CD1c-positive myeloid dendritic cell (primary cell): Measurements from ENCODE around the gene RELA.

Experiments
- DNase-seq: peaks from one replicate; pipeline ENCODE4 v3.0.0-alpha.2; 2016; ENCODE audit errors: extremely low spot score

The RELA gene

GRCh38 chr11:65615229-65615949 lies 47.3 kb downstream of the RELA start, which contains the start of gene PCNX3:
TSS of gene PCNX3 (plus strand) at chr11:65615776. CDS start at chr11:65616312, 536 bp downstream.
- peak; percentile 100 for DNase-seq

DNA sequence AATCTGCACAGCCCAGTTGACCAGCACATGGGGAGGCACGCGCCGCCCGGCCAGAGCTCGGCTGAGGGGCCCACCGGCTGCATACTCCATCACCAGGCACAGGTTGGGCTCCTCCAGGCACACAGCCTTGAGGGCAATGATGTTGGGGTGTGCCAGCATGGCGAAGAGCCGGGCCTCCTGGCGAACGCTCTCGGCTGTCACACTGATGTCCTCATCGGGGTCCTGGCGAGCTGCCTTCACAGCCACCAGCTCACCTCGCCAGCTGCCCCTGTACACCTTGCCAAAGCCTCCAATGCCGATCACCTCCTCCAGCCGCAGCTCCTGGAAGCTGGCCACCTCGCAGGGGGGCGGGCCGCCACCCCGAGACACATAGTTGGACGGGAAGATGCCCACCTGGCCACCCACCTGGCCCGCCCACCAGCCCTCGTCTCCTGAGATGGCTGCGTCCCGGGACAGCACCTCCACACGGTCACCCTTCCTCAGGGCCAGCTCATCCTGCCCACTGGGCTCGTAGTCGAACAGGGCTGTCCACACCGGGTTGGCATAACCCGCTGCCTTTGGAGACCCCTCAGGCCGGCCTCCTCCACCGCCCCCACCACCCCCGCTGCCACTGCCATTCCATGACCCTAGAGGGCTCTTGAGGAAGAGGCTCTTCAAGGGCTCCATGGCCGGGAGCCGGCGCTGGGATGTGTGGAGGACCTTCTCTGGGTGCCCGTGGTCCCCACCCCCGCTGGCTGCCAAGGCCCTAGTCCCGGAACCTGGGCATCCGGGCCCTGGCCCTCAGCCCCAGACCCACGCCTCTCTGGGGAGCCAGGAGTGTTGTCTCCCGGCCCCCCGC lies 49.4 kb downstream of the RELA start:
- no peak for DNase-seq

- DNase-seq: no peak
These were observed 50.0 kb downstream of the RELA start for GRCh38 chr11:65612691-65613090.

GRCh38 chr11:65611758-65612603 lies 50.7 kb downstream of the RELA start:
- no peak for DNase-seq

DNA sequence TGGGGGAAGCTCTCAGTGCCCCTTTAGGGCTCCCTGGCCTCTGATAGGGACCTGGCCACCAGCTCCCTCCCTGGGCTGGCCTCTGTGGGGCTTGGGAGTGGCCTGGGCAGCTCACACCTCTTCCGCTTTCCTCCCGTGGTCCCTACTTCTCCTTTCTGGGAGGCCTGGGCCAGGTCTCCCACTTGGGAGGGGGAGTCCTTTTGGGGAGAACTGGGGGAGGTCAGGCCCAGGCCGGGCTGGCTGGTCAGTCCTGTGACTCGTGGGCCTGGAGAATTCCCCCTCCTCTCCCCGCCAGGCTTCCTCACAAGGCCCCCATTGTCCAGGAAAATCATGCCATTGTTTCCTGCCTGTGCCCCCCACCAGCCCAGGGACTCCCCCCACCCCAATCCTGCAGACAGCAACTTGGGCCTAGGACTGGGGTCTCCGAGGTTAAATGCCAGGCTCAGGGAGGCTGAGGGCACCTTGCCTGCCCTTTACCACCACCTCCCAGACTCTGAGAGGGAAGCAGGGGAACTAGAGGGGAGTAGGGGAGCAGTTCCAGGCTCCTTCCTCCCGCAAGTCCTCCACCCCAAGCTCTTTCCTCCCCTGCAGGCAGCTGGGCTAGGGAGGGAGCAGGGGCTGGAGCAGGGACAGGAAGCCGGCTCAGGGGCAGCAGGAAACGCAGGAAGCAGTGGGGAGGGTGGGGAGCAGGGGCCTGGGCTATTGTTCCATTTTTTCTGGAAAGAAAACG lies 51.5 kb downstream of the RELA start:
- DNase-seq: peak; percentile 85

DNA sequence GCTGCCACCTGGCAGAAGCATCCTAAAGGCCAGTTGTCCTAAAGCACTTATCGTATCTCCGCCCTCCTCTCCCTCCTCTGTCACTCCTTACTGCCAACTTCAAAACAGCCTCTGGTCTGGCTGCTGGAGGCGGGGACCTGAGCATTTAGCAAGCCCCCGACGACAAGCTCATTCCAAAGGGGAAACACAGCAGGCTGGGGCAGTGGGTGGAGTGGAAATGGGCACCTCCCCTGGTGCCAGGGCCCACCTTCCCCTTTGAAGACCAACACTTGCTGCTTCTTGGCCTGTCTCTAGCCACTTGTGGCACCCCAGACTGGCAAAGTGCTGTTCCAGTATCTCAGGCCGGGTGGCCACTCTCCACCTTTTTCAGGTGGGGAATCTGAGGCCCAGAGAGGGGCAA lies 52.3 kb downstream of the RELA start:
- DNase-seq: no peak

GRCh38 chr11:65609665-65610064 lies 53.1 kb downstream of the RELA start:
- no peak for DNase-seq

GRCh38 chr11:65609229-65609628 lies 53.5 kb downstream of the RELA start:
- no peak for DNase-seq

DNA sequence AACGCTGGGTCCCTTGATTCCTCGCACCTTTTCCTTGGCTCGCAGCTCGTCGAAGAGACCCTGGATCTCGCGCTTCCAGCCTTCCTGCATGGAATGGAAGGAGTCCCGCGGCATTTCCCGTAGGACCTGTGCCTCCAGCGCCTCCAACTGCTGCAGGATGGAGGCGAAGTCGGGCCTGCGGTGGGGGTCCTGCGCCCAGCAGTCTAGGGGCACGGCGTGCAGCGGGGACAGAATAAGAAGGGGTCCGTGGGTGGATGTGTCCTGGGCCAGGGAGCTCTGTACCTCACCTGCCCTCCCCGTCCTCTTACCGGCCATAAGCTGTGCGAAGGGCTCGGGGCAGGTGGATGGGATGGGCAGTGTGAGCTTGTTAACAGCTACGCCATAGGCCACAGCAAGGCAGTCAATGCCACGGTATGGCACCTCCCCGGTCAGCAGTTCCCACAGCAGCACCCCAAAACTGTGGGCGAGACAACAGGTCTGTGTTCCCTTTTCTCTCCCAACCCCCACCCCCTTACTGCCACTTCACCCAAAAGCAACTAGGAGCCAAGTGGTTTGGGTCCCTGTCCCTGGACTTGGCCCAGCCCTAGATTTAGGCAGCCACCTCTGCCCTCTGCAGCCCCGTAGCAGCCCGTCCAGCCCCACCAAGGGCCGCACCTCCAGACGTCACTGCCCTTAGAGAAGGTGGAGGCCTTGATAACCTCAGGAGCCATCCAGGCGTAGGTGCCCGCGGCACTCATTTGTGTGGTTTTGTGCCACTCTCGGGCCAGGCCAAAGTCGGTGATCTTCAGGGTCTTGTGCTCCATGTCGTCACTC lies 54.9 kb downstream of the RELA start:
- DNase-seq: no peak

DNA sequence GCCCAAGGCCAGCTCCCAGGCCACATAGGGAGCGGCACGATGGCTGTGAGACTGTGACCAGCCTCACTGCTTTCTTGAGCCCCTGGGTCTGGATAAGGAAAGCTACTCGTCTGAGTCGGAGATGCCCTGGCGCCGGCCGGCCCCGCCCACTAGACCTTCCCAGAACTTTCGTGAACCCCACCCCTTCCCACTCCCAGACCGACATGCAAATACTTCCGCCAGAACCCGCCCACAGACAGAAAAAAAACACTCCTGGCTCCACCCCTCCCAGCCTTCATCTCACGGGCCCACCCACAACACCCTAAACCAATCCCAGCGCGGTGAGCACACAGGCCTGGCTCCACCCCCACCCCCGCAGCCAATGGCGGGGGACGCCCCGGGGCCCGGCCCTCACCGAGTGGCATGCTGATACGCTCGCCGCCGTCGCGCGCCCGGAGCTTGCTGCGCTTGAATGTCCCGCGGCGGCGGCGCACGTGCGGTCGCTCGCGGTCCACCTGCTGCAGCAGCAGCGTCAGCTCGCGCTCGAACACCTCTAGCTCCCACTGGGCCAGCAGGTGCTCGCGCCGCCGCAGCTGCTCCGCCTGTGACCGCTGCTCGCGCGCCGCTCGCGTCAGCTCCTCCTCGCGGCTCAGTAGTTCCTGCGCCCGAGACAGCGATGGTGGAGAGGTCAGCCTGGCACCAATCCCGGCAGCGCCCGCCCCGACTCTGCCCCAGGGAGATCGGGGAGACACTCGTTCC lies 55.7 kb downstream of the RELA start:
- DNase-seq: no peak

- DNase-seq: no peak
These were observed 58.5 kb downstream of the RELA start for GRCh38 chr11:65604258-65604657.
